GM21717 (cell line): ENCODE data around the gene RAB3A.
A peak's percentile ranks its signal among the peaks of the same experiment; 100 is the strongest.

Experiments
- ATAC-seq: cut with Tn5 transposase; IDR thresholded peaks from one replicate; pipeline ENCODE4 v1.9.1; 2021; ENCODE audit warnings: mild to moderate bottlenecking, moderate library complexity; ENCODE audit not compliant: unreplicated experiment

The RAB3A gene, protein sequence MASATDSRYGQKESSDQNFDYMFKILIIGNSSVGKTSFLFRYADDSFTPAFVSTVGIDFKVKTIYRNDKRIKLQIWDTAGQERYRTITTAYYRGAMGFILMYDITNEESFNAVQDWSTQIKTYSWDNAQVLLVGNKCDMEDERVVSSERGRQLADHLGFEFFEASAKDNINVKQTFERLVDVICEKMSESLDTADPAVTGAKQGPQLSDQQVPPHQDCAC

DNA sequence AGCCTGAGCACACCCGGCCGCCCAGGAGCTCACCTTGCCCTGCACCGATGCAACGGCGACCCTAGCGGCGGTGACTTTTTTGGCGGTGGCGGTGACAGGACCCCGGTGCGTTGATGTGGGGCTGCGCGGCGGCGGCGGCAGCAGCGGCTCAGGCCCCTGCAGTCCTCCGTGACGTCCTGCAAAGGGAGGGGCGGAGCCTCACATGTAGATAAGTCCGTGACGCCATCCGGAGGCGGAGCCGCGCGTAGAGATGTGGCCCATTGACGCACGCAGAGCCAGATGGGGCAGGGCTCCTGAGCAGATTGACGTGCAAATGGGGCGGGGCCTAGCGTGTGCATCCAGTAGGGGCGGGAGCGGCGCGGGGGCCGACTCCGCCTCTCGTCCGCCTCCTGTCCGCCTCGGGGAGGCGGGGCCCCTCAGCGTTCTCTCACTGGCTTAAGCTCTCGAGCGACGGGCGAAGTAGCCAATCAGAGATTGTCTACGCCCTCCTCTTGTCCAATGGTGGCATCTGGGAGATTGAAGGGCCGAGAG lies at the start of gene RAB3A:
TSS of gene RAB3A (minus strand) at position 180 of the 531 bp plus-strand sequence. CDS start 1,302 bp downstream, outside the sequence.
- peak; percentile 80 for ATAC-seq

DNA sequence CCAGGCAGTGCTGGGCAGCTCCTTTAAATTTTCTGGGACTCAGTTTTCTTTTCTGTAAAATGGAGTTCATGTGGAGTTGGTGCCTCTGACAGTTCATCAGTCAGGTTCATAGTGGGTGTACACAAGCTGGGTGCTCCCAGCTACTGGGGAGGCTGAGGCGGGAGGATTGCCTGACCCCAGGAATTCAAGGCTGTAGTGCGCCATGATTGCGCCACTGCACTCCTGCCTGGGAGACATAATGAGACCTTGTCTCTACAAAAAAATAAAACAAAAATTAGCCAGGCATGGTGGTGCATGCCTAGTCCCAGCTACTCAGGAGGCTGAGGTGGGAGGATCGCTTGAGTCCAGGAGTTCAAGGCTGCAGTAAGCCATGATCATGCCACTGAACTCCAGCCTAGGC lies 49.3 kb upstream of the RAB3A start:
- no peak for ATAC-seq

DNA sequence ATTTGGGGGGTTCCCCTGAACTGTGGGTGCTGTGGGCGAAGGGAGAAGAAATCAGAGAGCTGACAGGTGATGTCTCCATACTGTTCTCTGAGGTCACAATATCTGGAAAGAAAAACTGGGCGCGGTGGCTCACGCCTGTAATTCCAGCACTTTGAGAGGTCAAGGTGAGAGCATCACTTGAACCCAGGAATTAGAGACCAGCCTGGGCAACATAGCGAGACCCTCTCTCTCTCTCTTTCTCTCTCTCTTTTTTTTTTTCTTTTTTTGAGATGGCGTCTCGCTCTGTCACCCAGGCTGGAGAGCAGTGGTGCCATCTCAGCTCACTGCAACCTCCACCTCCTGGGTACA lies 48.5 kb upstream of the RAB3A start:
- ATAC-seq, result no peak

DNA sequence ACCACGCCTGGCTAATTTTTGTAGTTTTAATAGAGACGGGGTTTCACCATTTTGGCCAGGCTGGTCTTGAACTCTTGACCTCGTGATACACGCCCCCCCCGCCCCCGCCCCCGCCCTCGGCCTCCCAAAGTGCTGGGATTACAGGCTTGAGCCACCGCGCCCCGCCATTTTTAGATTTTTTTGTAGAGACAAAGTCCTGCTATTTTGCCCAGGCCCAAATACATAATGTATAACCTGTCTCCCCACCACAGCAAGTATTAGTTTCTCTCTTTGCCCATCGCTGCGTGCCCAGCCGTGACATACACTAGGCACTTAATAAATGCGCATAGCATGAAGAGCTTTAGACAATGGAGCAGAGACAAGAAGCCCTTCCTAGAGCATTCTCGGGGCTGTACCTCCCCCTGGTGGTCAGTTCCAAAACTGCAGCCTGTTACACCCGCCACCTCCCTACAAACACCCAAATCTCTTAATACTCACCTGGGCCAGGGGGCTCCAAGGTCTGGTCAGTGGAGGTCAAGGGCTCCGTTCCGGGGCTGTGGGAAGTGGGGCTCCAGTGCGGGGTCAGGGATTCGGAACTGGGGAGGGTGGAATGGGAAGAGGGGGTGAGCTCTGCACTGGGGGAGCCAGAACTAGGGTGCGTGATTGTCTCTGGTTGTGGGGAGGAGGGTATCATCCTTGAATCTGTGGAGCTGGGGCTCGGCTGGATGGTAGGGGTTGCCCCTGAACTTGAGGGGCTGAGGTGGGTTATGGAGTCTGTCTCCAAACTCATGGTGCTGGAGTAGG lies 47.9 kb upstream of the RAB3A start:
- no peak for ATAC-seq

DNA sequence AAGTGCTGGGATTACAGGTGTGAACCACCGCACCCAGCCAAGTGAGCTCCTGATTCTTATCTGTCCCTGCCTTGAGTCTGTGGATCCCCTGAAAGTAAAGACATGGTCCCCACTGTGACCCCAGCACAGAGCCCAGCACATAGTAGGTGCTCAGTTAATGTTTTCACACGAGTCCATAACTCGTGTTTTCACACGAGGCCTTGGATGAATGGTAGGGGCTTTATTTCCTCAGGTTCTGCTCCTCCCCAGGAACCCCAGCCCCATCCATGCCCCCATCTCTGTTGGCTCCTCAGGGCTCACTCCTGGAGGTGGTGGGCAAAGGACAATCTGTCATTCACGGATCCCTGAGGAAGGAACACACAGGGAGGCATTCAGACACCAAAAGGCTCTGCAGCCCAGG lies 46.0 kb upstream of the RAB3A start:
- ATAC-seq, result no peak

DNA sequence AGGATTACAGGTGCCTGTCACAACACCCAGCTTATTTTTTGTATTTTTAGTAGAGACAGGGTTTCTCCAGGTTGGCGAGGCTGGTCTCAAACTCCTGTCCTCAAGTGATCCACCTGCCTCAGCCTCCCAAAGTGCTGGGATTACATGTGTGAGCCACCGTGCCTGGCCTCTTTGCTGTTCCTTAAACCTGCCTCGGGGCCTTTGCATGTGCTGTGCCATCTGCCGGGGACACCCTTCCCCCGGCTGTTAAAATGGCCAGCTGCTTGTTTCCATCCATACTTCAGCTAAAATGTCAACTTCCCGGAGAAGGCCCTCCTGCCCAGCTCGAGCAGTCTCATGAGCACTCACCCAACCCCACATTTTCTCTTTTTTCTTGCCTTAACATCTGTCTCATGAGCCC lies 41.5 kb upstream of the RAB3A start:
- ATAC-seq, result no peak

DNA sequence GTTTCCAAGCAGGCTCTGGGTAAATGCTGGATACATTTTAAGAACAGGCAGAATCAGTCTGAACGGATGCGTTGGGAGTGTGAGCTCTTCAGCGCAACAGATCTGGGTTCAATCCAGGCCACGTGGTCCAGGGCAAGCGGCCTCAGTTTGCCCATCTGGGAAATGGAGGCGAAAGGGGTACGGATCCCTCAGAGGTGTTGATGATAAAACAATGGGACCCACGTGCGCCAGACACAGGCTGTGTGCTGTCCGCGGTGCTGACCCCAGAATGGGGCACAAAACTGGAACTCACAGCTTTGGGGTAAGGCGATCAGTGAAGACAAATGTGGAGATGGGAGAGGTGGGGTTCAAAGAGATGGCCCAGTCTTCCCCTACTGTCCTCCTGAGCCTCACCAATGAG lies 35.5 kb upstream of the RAB3A start:
- no peak for ATAC-seq

DNA sequence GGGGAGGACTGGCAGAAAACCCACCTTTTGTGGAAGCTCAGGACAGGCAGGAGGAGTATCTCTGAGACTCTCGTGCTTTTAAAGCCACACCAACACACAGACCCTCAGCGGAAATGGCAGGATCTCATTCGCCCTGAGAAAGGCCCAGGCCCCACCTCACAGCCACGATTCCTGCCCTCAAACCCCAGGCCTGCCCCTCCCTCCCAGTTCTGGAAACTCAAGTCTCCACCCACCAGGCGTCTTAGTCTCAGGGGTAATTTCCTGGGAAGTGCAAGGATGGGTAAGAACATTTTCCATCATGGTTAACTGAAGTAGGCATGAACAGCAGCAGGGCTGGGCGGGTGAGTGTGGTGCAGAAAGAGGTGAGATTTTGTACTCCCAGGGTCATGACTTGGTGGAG lies 30.4 kb upstream of the RAB3A start:
- ATAC-seq, result no peak

DNA sequence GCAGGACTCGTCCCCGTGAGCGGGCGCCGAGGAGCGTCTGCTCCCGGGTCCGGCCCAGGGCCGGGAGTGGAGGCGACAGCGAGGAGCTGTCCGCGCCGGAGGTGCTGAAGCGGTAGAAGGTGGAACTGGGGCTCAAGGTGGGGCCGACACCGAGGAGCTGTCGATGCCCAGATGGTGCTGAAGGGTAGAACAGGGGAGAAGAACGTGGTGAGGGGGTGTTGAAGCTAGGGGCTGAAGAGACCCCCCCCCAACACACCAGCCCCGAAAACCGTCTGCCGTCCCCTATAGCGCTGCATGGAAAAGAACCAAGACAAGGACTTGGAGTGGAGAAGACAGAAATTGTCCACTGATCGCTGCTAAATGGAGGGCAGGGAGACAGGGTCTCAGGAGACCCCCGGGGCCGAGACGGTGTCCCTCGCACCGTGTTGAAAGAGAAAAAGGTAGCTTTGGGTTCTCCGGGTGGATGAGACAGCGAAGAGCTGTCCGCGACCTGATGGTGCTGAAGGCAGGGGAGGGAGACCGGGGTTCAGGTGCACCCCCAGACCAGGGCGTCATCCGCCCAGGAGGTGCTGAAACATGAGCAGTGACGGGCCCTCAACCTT lies 29.5 kb upstream of the RAB3A start:
- no peak for ATAC-seq

DNA sequence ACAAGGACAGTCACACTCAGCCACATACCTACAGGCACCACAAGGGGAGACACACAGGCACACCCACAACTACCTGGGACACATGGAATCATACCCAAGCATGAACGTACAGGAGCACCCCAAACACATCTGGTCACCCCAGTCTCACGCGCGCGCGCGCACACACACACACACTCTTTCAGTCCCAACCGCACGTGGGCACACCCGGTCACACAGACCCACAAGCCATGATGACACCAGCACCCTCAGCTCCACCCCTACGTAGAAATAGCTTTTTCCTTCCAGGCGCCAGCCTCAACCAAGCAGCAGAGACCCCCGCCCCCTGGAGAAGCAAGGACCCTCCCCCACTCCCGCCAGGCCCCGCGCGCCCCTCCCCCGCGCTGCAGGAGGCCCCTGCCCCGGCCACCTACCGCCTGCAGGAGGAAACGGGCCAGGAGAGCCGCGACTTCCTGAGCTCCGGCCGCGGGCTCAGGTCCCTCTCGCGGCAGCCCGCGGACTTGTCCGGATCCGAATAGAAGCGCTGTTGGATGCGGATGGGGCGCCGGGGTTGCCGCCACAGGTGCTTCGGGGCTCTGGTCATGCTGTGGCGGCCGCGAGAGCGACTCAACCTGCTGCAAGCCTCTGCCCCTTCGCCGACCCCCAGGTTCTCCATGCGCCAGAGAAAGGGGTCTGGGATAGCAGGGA lies 28.8 kb upstream of the RAB3A start:
- no peak for ATAC-seq

DNA sequence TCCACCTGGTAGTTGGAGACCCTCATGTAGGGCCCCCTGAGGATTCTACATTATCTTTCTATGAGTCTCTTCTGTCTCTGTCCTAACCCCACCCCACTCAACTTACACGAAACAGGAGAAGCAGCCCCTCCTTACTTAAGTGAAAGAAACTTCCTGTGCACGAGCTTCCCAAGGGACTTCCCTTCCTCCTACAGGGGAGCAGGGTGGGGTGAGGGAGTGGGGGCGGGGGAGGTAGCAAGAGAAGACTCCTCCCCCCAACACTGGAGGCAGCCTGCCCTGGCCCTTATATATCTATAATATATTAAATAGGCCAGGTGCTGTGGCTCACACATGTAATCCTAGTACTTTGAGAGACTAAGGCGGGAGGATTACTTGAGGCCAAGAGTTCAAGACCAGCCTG lies 27.9 kb upstream of the RAB3A start:
- no peak for ATAC-seq

DNA sequence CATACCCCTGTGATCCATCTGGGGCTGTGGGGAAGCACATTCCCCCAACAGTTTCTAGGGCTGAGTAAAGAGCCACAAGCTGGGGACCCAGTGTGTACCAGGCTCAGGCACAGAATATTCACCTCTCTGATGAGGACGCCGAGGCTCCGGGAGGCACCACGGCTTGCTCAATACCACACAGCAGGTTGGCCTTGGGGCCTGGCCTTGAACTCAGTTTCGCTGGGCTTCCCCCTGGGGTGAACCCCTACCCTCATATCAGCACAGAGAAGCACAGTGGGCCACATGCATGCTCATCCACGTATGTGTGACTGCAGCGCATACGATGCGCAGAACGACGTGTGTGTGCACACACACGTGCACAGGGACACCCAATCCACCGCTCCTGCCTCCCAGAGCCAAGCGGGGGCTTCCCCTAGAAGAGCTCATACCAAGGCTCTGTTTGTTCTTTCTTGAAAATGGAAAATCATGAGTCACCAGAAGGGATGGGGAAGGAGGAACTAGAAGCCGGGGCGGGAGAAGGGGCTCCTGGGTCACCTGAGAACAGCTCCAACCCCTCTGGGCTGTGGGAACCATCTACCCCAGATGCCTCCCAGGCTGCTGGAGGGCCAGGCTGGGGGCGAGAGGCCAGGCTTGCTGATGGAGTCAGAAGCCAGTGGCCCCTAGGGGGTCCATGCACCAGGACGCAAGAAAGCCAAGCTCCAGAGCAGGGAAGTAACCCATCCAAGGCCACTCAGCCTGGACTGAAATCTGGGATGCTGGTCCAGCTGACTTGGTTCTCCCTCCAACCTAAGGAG lies 27.3 kb upstream of the RAB3A start:
- no peak for ATAC-seq

DNA sequence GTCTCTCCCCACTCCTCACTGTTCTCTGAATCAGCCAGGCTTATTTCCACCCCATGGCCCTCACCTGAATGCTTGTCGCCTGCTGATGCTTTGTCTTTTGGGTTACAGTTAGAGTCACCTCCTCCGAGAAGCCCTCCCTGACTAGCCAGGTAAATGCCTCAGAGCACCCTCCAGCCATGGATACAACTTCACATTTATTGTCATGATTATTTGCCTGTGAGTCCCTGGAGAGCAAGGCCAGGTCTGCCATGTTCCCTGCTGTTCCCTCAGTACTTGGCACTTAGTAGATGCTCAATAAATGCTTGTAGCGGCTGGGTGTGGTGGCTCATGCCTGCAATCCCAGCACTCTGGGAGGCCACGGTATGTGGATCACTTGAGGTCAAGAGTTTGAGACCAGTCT lies 26.1 kb upstream of the RAB3A start:
- no peak for ATAC-seq

DNA sequence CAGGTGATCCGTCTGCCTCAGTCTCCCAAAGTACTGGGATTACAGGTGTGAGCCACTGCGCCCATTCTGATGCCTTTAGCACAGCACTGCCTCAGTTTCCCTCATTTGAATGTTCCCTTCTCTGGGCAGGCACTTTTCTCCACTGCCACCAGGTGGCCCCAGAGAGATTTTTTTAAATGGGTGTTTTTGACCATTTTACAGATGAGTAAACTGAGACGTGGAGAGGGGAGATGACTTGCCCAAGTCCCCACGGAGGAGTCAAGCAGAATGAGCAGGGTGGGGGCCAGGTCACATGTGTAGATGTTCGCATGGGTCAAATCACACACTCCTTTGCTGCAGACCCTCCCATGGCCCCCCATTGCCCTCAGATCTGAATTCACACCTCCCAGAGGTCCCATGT lies 25.6 kb upstream of the RAB3A start:
- no peak for ATAC-seq

DNA sequence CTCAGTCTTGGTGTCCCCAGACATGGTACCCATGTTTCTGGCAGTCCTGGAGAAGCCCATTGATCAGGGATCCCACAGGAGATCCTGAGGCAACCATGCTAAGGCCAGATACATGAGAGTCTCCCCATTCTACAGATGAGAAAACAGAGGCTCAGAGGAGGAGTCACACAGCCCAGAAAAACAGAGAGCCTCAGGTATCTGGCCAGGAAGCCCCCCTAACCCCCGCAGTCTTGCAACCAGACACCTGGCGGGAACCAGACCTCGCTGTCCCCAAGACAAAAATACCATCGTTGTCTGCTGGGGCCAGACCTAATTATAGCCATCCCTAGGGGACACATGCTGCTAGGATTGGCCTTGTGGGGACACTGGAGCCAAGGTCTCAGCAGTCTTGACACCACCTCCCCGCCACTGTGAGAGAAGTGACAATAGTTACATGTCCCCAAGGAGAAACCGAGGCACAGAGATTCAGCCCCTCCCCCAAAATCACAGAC lies 24.0 kb upstream of the RAB3A start:
- ATAC-seq, result no peak

DNA sequence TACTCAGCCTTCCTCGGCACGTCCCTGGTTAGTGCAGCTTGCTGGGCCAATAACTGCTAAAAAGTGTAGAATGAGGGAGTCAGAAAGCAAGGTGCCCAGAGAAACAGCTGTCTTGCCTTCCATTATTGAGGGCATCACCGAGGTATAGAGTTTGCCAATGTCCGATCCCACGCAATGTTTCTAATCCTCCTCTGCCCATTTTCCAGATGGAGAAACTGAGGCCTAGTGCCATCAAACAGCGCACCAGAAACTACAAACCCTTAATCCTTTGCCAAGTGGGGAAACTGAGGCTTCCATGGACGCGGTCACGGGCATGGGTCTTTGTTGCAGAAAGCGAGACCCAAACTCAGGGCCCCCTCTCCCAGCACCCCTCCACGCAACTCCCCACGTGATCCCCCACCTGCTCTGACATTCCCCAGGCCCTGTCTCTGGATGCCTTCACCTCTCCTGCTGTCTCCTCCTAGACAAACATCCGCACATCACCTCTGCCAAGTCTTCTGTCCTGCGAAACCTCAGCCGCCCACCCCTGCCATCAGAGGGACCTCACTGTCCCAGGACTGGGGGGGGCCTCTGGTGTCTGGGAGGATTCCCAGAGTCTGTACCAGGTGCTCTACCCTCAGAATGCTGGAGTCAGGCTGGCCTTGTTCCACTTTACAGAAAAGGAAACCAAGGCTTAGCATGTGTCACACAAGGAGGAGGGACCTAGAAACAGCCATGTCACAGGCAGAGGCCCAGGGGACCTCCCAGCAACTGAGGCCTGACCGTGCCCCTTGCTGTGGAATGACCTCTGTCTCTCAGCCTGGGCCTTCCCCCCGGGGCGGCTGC lies 23.3 kb upstream of the RAB3A start:
- ATAC-seq, result no peak

DNA sequence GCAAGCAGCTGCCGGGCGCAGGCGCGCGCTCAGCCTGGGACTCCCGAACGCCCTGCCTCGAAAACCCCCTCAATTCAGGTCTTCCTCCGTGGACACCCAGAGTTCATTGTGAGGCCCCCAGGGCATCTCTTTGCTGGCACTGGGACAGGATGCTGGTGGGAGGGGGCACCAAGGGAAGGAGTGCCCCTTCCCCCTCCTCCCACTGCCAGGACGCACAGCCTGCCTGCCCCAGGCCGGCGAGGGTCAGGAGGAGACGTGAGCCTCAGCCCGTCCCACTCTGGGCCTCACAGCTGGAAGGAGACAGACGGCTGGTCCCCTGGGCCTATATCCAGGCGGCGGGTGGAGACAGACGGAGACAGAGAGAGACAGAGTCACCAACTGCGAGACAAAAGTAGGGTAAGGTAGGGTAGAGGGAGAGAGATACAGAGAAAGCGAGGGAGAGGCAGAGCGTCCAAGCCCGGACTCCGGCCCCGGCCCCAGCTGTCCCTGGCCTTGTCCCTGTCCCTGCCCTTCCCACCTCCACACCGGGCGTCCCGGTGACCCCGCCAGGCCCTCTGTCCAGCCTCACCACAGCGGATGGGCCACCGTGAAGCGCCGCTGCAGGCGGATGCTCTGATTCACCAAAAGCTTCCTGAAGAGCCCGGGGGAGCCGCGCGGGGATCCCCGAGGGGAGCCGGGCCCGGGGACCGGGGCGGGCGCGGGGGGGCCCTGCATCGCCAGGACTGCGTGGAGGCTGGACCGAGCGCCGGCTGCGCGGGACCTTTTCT lies 22.0 kb upstream of the RAB3A start, which contains the start of gene PDE4C:
TSS of gene PDE4C (minus strand) at position 737 of the 767 bp plus-strand sequence. CDS start at position 714, 23 bp downstream.
- no peak for ATAC-seq

DNA sequence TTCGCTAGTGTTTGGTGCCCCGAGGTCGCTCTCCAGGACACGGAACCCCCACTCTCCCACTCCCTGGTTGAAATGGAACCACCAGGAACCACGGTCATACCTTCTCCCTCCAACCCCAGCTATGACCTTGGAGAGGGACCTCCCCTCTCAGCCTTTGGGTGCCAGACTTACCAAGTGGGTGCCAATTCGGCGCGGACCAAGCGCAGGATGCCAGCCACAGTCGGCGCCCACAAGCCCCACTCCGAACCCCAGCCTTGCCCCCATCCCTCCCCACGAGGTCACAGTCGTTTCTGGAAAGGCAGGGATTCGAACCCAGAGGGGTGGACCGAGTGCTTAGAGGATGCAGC lies 21.5 kb upstream of the RAB3A start:
- ATAC-seq, result no peak
